IMR-90 (cell line): ENCODE measurements around the gene EXOC4. TPM values are rescaled to one million over a fixed set of nuclear protein-coding genes. Genes with fewer than 3 reads are reported as not detected.

Source experiments
- ATAC-seq: fragments of 200-7000 bp; cut with Tn5 transposase; 2 replicates; pipeline ENCODE4 v1.9.1; 2020; ENCODE audit warnings: low read depth, mild to moderate bottlenecking, moderate library complexity
- BruUV-seq: library from RNA; stranded (reverse); fragments of 400-500 nt; replicated peaks from 2 replicates; lab custom pipeline; 2021; lab: Mats Ljungman, UMichigan
- CTCF ChIA-PET: fragments of 300-600 bp; formaldehyde crosslinking; extraction: SDS; loops from one replicate; lab custom pipeline; 2021; ENCODE audit warnings: antibody characterized with exemption; lab: Yijun Ruan, JAX
- POLR2A ChIA-PET: fragments of 300-600 bp; sonication (Branson Sonifier 250); formaldehyde crosslinking; loops from one replicate; lab custom pipeline; 2022; ENCODE audit warnings: antibody characterized with exemption; ENCODE audit not compliant: unreplicated experiment; lab: Charles Lee
- DNase-seq: peaks from one replicate; pipeline ENCODE4 v3.0.0; 2013
- H2AFZ ChIP-seq: replicated peaks from 2 replicates; pipeline ENCODE3; 2013; ENCODE audit warnings: low read length, mild to moderate bottlenecking; ENCODE audit not compliant: poor library complexity
- H2AK5ac ChIP-seq: 2 replicates; pipeline ENCODE4 v1.6.1; 2013; ENCODE audit warnings: low read depth, low read length, inconsistent platforms
- H2AK9ac ChIP-seq: replicated peaks from 2 replicates; pipeline ENCODE3; 2013; ENCODE audit warnings: mild to moderate bottlenecking, low read depth, low read length, moderate library complexity; ENCODE audit not compliant: poor library complexity
- H2BK120ac ChIP-seq: 2 replicates; pipeline ENCODE4 v1.6.1; 2013; ENCODE audit warnings: low read depth, low read length, inconsistent platforms
- H2BK15ac ChIP-seq: 3 replicates; pipeline ENCODE4 v1.6.1; 2013; ENCODE audit warnings: low read depth, low read length, inconsistent platforms
- H2BK20ac ChIP-seq: 2 replicates; pipeline ENCODE4 v1.6.1; 2013; ENCODE audit warnings: low read depth, mild to moderate bottlenecking, inconsistent platforms, low read length, moderate library complexity
- H2BK5ac ChIP-seq: 2 replicates; pipeline ENCODE4 v1.6.1; 2013; ENCODE audit warnings: mild to moderate bottlenecking, low read depth, low read length, inconsistent platforms; ENCODE audit not compliant: poor library complexity, severe bottlenecking
- H3K14ac ChIP-seq: replicated peaks from 2 replicates; pipeline ENCODE4 v1.6.1; 2013; ENCODE audit warnings: low read depth, low read length, inconsistent platforms
- H3K18ac ChIP-seq: 2 replicates; pipeline ENCODE4 v1.6.1; 2013; ENCODE audit warnings: low read depth, low read length, control low read depth
- H3K23ac ChIP-seq: 2 replicates; pipeline ENCODE4 v1.6.1; 2013; ENCODE audit warnings: low read depth, low read length, inconsistent platforms
- H3K27ac ChIP-seq: 2 replicates; pipeline ENCODE4 v1.5.1; 2013; ENCODE audit warnings: mild to moderate bottlenecking, control low read depth, low read length; ENCODE audit not compliant: insufficient read depth
- H3K27me3 ChIP-seq: 2 replicates; pipeline ENCODE4 v1.6.1; 2013; ENCODE audit warnings: low read length; ENCODE audit not compliant: control insufficient read depth, insufficient read depth
- H3K36me3 ChIP-seq: 2 replicates; pipeline ENCODE4 v1.6.1; 2013; ENCODE audit warnings: low read length, mixed read lengths; ENCODE audit not compliant: control insufficient read depth, insufficient read depth
- H3K4ac ChIP-seq: 2 replicates; pipeline ENCODE4 v1.6.1; 2013; ENCODE audit warnings: low read depth, low read length, inconsistent platforms
- H3K4me1 ChIP-seq: 2 replicates; pipeline ENCODE4 v1.6.1; 2013; ENCODE audit warnings: low read length, mixed read lengths; ENCODE audit not compliant: control insufficient read depth, insufficient read depth
- H3K4me2 ChIP-seq: 2 replicates; pipeline ENCODE4 v1.6.1; 2013; ENCODE audit warnings: low read depth, mild to moderate bottlenecking, control low read depth, low read length, moderate library complexity
- H3K4me3 ChIP-seq: 2 replicates; pipeline ENCODE4 v1.5.1; 2013; ENCODE audit warnings: low read depth, mild to moderate bottlenecking, control low read depth, low read length, moderate library complexity; ENCODE audit not compliant: insufficient read depth
- H3K56ac ChIP-seq: 2 replicates; pipeline ENCODE4 v1.6.1; 2013; ENCODE audit warnings: low read length, inconsistent platforms; ENCODE audit not compliant: insufficient read depth; ENCODE audit errors: extremely low read depth
- H3K79me1 ChIP-seq, 2 experiments: 2 replicates each; pipeline ENCODE4 v1.6.1; 2013; ENCODE audit warnings: low read length in 2 of 2, inconsistent platforms in 1 of 2, low read depth in 1 of 2
- H3K9ac ChIP-seq: 2 replicates; pipeline ENCODE4 v1.6.1; 2013; ENCODE audit warnings: low read depth, low read length, control low read depth
- H3K9me1 ChIP-seq: 2 replicates; pipeline ENCODE4 v1.6.1; 2013; ENCODE audit warnings: low read length, inconsistent platforms; ENCODE audit not compliant: insufficient read depth
- H3K9me3 ChIP-seq: 2 replicates; pipeline ENCODE4 v1.6.1; 2013; ENCODE audit warnings: low read length; ENCODE audit not compliant: control insufficient read depth, insufficient read depth
- H4K20me1 ChIP-seq: 2 replicates; pipeline ENCODE4 v1.6.1; 2013; ENCODE audit warnings: low read length, inconsistent platforms; ENCODE audit not compliant: insufficient read depth
- H4K5ac ChIP-seq: 2 replicates; pipeline ENCODE4 v1.6.1; 2013; ENCODE audit warnings: mild to moderate bottlenecking, low read depth, low read length, control low read depth
- H4K8ac ChIP-seq, 2 experiments: 2 replicates each; pipeline ENCODE4 v1.6.1; 2013; ENCODE audit warnings: low read depth in 2 of 2, low read length in 2 of 2, control low read depth in 1 of 2, inconsistent platforms in 1 of 2
- H4K91ac ChIP-seq: 2 replicates; pipeline ENCODE4 v1.6.1; 2013; ENCODE audit warnings: low read depth, low read length, inconsistent platforms; ENCODE audit not compliant: insufficient read depth
- BHLHE40 ChIP-seq: fragments of 150-350 bp; IDR thresholded peaks from 2 replicates; pipeline ENCODE4 v1.6.1; 2016; ENCODE audit warnings: mild to moderate bottlenecking, low read depth, low read length
- CEBPB ChIP-seq: IDR thresholded peaks from 2 replicates; pipeline ENCODE4 v1.6.1; 2012; ENCODE audit warnings: low read depth, low read length, improper control_type of control experiment
- CHD1 ChIP-seq: IDR thresholded peaks from 2 replicates; pipeline ENCODE4 v1.6.1; 2012; ENCODE audit warnings: low read depth, low read length, improper control_type of control experiment
- FOS ChIP-seq: fragments of 150-350 bp; IDR thresholded peaks from 2 replicates; pipeline ENCODE4 v1.6.1; 2016; ENCODE audit warnings: low read depth, low read length
- MAFK ChIP-seq: IDR thresholded peaks from 2 replicates; pipeline ENCODE4 v1.6.1; 2012; ENCODE audit warnings: low read depth, low read length, improper control_type of control experiment
- POLR2A ChIP-seq: IDR thresholded peaks from 2 replicates; pipeline ENCODE4 v1.6.1; 2012; ENCODE audit warnings: mild to moderate bottlenecking, low read depth, low read length
- RAD21 ChIP-seq: IDR thresholded peaks from 2 replicates; pipeline ENCODE4 v1.6.1; 2012; ENCODE audit warnings: low read length, improper control_type of control experiment
- RCOR1 ChIP-seq: IDR thresholded peaks from 2 replicates; pipeline ENCODE4 v1.6.1; 2012; ENCODE audit warnings: mild to moderate bottlenecking, low read length, improper control_type of control experiment; ENCODE audit not compliant: insufficient replicate concordance
- RFX5 ChIP-seq: IDR thresholded peaks from 2 replicates; pipeline ENCODE4 v1.8.0; 2012; ENCODE audit warnings: low read depth, mild to moderate bottlenecking, low read length, moderate library complexity
- WGBS, 2 experiments: methylation state at CpG; one replicate each; pipeline versions ENCODE4 v1.1.5 to v1.1.7; 2013; ENCODE audit warnings: missing lambda C conversion rate in 2 of 2; ENCODE audit not compliant: insufficient read length in 1 of 2; ENCODE audit errors: extremely low coverage in 2 of 2; 5-methylcytosine and 5-hydroxymethylcytosine counted together
- dilution Hi-C: fragments of 300-500 bp; cut with HindIII; formaldehyde crosslinking; loops from one replicate; pipeline ENCODE4 v1.14.3; 2018; ENCODE audit warnings: low sequenced_read_pairs; ENCODE audit not compliant: unreplicated experiment
- in situ Hi-C: fragments of 300-500 bp; cut with MboI; formaldehyde crosslinking; loops from 3 replicates; pipeline ENCODE4 v1.14.3; 2019; ENCODE audit warnings: low sequenced_read_pairs, inconsistent platforms, mixed read lengths
- intact Hi-C: fragments of 100-400 bp; cut with micrococcal nuclease; formaldehyde crosslinking; loops from 2 replicates; pipeline ENCODE4 v1.10.0; 2022
- polyA plus RNA-seq, 3 experiments: library from polyadenylated mRNA; depleted of rRNA; stranded (reverse); fragments of >200 nt; gene quantifications; 2 replicates each; pipeline ENCODE4 v1.2.3, GENCODE V29; 2012; ENCODE audit warnings: low replicate concordance in 1 of 3
- total RNA-seq: library from RNA; depleted of rRNA; stranded (reverse); fragments of >200 nt; gene quantifications from 2 replicates; pipeline ENCODE4 v1.2.3, GENCODE V29; 2012
- TF ChIP-seq, protein P1 (sequence below): fragments of 150-350 bp; IDR thresholded peaks from 2 replicates; pipeline ENCODE4 v1.6.1; 2017; ENCODE audit warnings: mild to moderate bottlenecking, antibody characterized with exemption, low read length, low read depth
- TF ChIP-seq, protein P2 (sequence below): conservative IDR thresholded peaks from 2 replicates; pipeline ENCODE4 v1.5.1; 2012; ENCODE audit warnings: mild to moderate bottlenecking, low read depth, low read length, improper control_type of control experiment
- TF ChIP-seq, protein P3 (sequence below): fragments of 150-350 bp; IDR thresholded peaks from 2 replicates; pipeline ENCODE4 v1.6.1; 2016; ENCODE audit warnings: low read depth, mild to moderate bottlenecking, low read length, moderate library complexity, borderline replicate concordance

The EXOC4 gene
- total and polyA plus RNA-seq, 2 of the 4 experiments (the other 2 are of a cell fraction): 25.4 to 94.6 TPM

DNA sequence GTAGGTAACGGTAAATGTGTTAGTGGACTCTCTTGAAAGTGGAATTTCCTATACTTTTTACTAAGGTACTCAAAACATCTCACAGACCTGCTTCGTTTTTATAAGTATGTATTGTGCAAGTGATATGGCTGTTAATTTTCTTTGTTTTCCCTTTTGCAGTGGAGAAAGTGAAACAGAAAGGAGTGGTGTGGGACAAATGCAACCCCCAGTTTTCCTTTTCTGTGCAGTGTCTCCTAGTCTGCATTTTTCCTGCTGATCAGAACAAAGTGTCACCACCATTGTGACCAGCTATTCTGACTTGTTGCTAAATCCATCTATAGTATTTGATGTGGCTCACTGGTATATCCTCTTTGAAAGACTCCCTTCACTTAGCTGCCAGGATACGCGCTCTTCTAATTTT lies 410.0 kb downstream of the EXOC4 start:
- no peak overlapping the region for H4K8ac ChIP-seq
- H3K14ac ChIP-seq: no peak overlapping the region
- no peaks in the 10 kb centered on the region for H3K9me1 ChIP-seq
- no peaks in the 10 kb centered on the region for H3K36me3 ChIP-seq
- peaks cover 2% of the 10 kb centered on the region; the same call in 1 of the 2 replicates for H3K4me1 ChIP-seq
- H3K79me1 ChIP-seq: no peaks in the 10 kb centered on the region
- ChIA-PET CTCF (interaction anchor here (0.6 to 0.7 kb wide), 3 partner anchors 9 to 238 kb away, joined by 3 to 4 read pairs (median 3); no protein-coding TSS in a partner anchor), POLR2A (no interaction called here)
- no peak overlapping the region for H3K23ac ChIP-seq
- H3K4me2 ChIP-seq: no peak overlapping the region
- no peak overlapping the region for H3K27ac ChIP-seq
- no peak overlapping the region for H2BK5ac ChIP-seq
- H3K4me3 ChIP-seq: no peak overlapping the region
- no peak for TF ChIP-seq CEBPB
- TF ChIP-seq RCOR1: no peak
- TF ChIP-seq, protein P1, sequence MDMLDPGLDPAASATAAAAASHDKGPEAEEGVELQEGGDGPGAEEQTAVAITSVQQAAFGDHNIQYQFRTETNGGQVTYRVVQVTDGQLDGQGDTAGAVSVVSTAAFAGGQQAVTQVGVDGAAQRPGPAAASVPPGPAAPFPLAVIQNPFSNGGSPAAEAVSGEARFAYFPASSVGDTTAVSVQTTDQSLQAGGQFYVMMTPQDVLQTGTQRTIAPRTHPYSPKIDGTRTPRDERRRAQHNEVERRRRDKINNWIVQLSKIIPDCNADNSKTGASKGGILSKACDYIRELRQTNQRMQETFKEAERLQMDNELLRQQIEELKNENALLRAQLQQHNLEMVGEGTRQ: no peak
- no peak for TF ChIP-seq BHLHE40
- TF ChIP-seq, protein P2, sequence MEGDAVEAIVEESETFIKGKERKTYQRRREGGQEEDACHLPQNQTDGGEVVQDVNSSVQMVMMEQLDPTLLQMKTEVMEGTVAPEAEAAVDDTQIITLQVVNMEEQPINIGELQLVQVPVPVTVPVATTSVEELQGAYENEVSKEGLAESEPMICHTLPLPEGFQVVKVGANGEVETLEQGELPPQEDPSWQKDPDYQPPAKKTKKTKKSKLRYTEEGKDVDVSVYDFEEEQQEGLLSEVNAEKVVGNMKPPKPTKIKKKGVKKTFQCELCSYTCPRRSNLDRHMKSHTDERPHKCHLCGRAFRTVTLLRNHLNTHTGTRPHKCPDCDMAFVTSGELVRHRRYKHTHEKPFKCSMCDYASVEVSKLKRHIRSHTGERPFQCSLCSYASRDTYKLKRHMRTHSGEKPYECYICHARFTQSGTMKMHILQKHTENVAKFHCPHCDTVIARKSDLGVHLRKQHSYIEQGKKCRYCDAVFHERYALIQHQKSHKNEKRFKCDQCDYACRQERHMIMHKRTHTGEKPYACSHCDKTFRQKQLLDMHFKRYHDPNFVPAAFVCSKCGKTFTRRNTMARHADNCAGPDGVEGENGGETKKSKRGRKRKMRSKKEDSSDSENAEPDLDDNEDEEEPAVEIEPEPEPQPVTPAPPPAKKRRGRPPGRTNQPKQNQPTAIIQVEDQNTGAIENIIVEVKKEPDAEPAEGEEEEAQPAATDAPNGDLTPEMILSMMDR: no peak
- TF ChIP-seq POLR2A: no peak
- TF ChIP-seq FOS: no peak
- no peak for TF ChIP-seq MAFK
- no peak for TF ChIP-seq RAD21
- TF ChIP-seq CHD1: no peak
- TF ChIP-seq, protein P3, sequence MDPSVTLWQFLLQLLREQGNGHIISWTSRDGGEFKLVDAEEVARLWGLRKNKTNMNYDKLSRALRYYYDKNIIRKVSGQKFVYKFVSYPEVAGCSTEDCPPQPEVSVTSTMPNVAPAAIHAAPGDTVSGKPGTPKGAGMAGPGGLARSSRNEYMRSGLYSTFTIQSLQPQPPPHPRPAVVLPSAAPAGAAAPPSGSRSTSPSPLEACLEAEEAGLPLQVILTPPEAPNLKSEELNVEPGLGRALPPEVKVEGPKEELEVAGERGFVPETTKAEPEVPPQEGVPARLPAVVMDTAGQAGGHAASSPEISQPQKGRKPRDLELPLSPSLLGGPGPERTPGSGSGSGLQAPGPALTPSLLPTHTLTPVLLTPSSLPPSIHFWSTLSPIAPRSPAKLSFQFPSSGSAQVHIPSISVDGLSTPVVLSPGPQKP: no peak
- TF ChIP-seq RFX5: no peak
- H2AFZ ChIP-seq: no peak overlapping the region
- DNase-seq: no peak
- no peak overlapping the region for H3K56ac ChIP-seq
- H3K9ac ChIP-seq: no peak overlapping the region
- 100% methylated on average over 2 of the region's 4 CpGs; no CpG with 5 or more reads in 1 of the 2 experiments for WGBS, 2 experiments
- H3K9me3 ChIP-seq: no peaks in the 10 kb centered on the region
- no peaks in the 10 kb centered on the region for H3K27me3 ChIP-seq
- no peak overlapping the region for H4K5ac ChIP-seq
- no peak overlapping the region for H4K91ac ChIP-seq
- no peak overlapping the region for H3K4ac ChIP-seq
- intact Hi-C loops (no loop called here), dilution Hi-C loops (no loop called here), in situ Hi-C loops (no loop called here)
- no peak overlapping the region for H2BK20ac ChIP-seq
- H4K20me1 ChIP-seq: no peaks in the 10 kb centered on the region
- BruUV-seq: no TSS peak
- no peak overlapping the region for H3K18ac ChIP-seq
- no peak overlapping the region for H2AK5ac ChIP-seq
- ATAC-seq: no peak
- no peak overlapping the region for H2AK9ac ChIP-seq
- no peak overlapping the region for H2BK120ac ChIP-seq
- no peak overlapping the region for H2BK15ac ChIP-seq
